Stimulated activated effector memory CD8-positive, alpha-beta T cell treated with anti-CD3 and anti-CD28 coated beads, Interleukin-12 subunit alpha, Interleukin-12 subunit beta, amount 100 ng/mL, for 72 hours (primary cell): Measurements from ENCODE around the gene RSKR.

ENCODE experiments used
- ATAC-seq: fragments of 150-1000 bp; cut with Tn5 transposase; 2 replicates; pipeline ENCODE4 v1.10.0; 2021
- DNase-seq, 2 donors: peaks; one replicate each; pipeline ENCODE4 v3.0.0; 2021 to 2022; ENCODE audit warnings: low spot score in 2 of 2
- H3K27ac Mint-ChIP-seq: one replicate; pipeline ENCODE4 v1.8.0; 2022; ENCODE audit warnings: mild to moderate bottlenecking, mixed read lengths
- H3K36me3 Mint-ChIP-seq: one replicate; pipeline ENCODE4 v1.8.0; 2022; ENCODE audit warnings: mild to moderate bottlenecking, mixed read lengths
- H3K4me1 Mint-ChIP-seq: one replicate; pipeline ENCODE4 v1.8.0; 2022; ENCODE audit warnings: mixed read lengths
- H3K4me3 Mint-ChIP-seq: one replicate; pipeline ENCODE4 v1.8.0; 2022; ENCODE audit warnings: mild to moderate bottlenecking, mixed read lengths
- H3K9me3 Mint-ChIP-seq: one replicate; pipeline ENCODE4 v1.8.0; 2022; ENCODE audit warnings: mixed read lengths

The RSKR gene

GRCh38 chr17:28643983-28644786 is 30.2 kb upstream of the RSKR start:
- peak overlapping the region; percentile 90 for H3K27ac Mint-ChIP-seq
- H3K4me3 Mint-ChIP-seq, result peak overlapping the region; percentile 90
- DNase-seq (peak in 1 of 2 donors; percentile 60), ATAC-seq (peak; percentile 3)
- peaks cover 75% of the 10 kb centered on the region for H3K36me3 Mint-ChIP-seq
- H3K9me3 Mint-ChIP-seq, result no peaks in the 10 kb centered on the region
- H3K4me1 Mint-ChIP-seq, result peaks cover 47% of the 10 kb centered on the region

GRCh38 chr17:28641579-28641978 is 27.6 kb upstream of the RSKR start:
- DNase-seq (no peak), ATAC-seq (no peak)
- peaks cover 79% of the 10 kb centered on the region for H3K36me3 Mint-ChIP-seq
- no peak overlapping the region for H3K4me3 Mint-ChIP-seq
- H3K9me3 Mint-ChIP-seq, result no peaks in the 10 kb centered on the region
- peaks cover 44% of the 10 kb centered on the region for H3K4me1 Mint-ChIP-seq
- H3K27ac Mint-ChIP-seq, result peak overlapping the region; percentile 23

GRCh38 chr17:28635506-28635905 is 21.5 kb upstream of the RSKR start:
- no peak for ATAC-seq
- Mint-ChIP-seq H3K36me3 (peaks cover 100% of the 10 kb centered on the region), H3K27ac (no peak overlapping the region), H3K4me3 (no peak overlapping the region), H3K4me1 (peaks cover 33% of the 10 kb centered on the region), H3K9me3 (no peaks in the 10 kb centered on the region)
- no peak for DNase-seq

DNA sequence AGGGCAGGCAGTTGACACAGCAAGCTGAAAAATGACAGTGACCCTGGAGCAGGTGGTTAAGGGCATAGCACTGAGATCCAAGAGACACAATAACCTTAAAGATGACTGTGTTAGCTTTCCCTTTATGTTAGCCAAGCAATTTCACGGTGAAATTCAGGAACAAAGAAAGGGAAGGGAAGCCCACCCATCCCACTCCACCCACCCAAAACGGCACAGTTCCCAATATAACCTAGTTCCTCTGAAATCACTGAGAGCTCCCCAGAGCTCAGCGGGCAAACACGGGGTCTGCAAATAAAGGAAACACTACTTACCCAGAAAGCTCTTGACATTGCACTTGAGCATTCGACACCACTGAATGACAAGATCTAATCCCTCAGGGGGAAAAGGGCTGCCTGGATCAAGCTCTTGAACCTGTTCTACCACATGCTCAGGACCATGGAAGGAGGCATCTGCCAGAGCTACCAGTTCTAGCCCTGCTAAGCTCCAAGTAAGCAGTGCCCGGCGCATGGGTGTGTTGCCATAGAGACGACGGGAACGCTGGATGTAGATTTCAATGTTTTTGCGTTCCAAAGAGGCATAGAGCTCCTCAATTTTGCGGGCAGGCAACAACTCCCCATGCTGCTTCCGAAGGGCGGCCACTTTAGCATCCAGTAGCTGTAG is 20.4 kb upstream of the RSKR start:
- peaks cover 100% of the 10 kb centered on the region for H3K36me3 Mint-ChIP-seq
- no peaks in the 10 kb centered on the region for H3K9me3 Mint-ChIP-seq
- H3K4me3 Mint-ChIP-seq, result no peak overlapping the region
- ATAC-seq (no peak), DNase-seq (no peak)
- H3K4me1 Mint-ChIP-seq, result peaks cover 25% of the 10 kb centered on the region
- H3K27ac Mint-ChIP-seq, result no peak overlapping the region

DNA sequence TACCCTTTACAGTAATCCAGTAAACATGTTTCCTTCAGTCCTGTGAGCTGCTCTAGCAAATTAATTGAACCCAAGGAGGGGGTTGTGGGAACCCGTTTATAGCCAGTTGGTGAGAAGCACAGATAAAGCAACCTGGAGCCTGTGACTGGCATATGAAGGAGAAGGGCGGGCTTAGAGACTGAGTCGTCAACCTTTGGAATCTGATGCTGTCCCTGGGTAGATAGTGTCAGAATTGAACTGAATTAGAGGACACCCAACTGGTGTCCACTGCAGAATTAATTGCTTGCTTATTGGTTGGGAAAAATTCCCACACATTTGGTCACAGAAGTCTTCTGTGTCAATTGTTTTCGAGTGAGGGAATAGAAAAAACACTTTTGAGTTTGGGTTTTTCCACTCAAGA is 12.8 kb upstream of the RSKR start:
- H3K9me3 Mint-ChIP-seq, result no peaks in the 10 kb centered on the region
- H3K36me3 Mint-ChIP-seq, result peaks cover 100% of the 10 kb centered on the region
- H3K4me3 Mint-ChIP-seq, result no peak overlapping the region
- peaks cover 12% of the 10 kb centered on the region for H3K4me1 Mint-ChIP-seq
- no peak overlapping the region for H3K27ac Mint-ChIP-seq
- no peak for DNase-seq
- no peak for ATAC-seq

DNA sequence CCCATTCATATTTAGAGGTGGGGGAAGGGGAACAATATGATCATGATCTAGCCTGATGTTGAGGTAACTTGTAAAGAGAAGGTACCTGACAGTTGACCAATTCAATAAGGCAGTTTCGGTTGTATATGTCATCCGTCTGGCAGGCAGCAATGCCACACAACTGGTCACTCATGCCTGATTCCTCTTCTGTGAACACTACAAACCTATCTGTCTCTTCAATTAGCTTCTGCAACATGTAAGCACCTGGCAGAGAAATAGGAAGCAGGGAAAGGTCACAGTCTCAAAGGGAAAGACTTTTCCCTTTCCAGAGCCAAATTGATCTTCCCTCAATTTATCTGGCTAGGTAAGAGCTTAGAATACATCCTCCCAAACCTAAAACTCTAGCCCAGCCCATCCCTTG is 10.2 kb upstream of the RSKR start:
- Mint-ChIP-seq H3K27ac (no peak overlapping the region), H3K36me3 (peaks cover 100% of the 10 kb centered on the region)
- ATAC-seq, result no peak

GRCh38 chr17:28623696-28624095 is 9.7 kb upstream of the RSKR start:
- Mint-ChIP-seq H3K9me3 (no peaks in the 10 kb centered on the region), H3K36me3 (peaks cover 100% of the 10 kb centered on the region), H3K27ac (no peak overlapping the region), H3K4me3 (no peak overlapping the region), H3K4me1 (peaks cover 12% of the 10 kb centered on the region)
- DNase-seq (no peak), ATAC-seq (no peak)

More for the DNA sequence above, 10.2 kb upstream of the RSKR start:
- Mint-ChIP-seq H3K9me3 (no peaks in the 10 kb centered on the region), H3K4me3 (no peak overlapping the region), H3K4me1 (peaks cover 12% of the 10 kb centered on the region)
- DNase-seq, result no peak

DNA sequence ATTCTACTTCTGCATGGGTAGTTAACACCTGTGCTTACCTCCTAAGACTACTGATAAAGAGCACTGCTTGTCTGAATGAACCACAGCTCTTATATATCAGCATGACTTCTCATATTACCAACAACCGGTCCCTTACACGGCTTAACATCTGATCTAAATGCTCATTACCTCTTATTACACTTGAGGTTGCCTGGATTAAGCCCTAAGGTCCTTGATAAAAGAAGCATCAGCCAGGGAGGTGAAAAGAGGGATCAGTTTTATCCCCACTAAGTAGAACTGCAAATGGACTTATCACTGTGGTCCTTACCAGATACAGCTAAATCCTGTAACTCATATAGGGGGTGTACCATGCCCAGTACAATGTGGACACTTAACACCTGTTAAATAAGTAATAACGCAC is 8.2 kb upstream of the RSKR start:
- H3K9me3 Mint-ChIP-seq, result no peaks in the 10 kb centered on the region
- no peak overlapping the region for H3K27ac Mint-ChIP-seq
- H3K4me1 Mint-ChIP-seq, result peaks cover 12% of the 10 kb centered on the region
- H3K36me3 Mint-ChIP-seq, result peaks cover 100% of the 10 kb centered on the region
- DNase-seq (no peak), ATAC-seq (no peak)
- H3K4me3 Mint-ChIP-seq, result no peak overlapping the region

DNA sequence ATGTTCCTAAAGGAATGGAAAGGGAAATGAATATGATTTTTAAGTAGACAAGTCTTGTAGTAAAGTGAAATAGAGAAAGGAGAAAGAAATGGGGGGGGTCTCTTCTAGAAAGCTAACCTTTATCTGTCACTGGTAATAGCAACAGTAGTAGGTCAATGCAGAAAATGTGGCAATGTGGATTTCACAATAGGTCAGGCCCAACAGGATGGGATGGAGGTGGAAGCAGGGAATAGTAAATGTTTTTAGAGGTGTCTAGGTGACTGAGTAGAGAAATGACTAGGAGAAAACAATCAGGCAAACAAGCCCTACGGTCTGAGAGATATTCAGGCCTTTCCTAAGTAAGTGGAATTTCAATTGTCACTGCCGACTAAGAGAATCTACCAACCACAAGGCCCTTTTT is 6.0 kb upstream of the RSKR start:
- no peaks in the 10 kb centered on the region for H3K9me3 Mint-ChIP-seq
- H3K27ac Mint-ChIP-seq, result no peak overlapping the region
- H3K36me3 Mint-ChIP-seq, result peaks cover 100% of the 10 kb centered on the region
- peaks cover 5% of the 10 kb centered on the region for H3K4me1 Mint-ChIP-seq
- no peak overlapping the region for H3K4me3 Mint-ChIP-seq
- DNase-seq, result no peak
- no peak for ATAC-seq

- Mint-ChIP-seq H3K4me3 (no peak overlapping the region), H3K36me3 (peaks cover 98% of the 10 kb centered on the region)
These were observed 4.5 kb upstream of the RSKR start for GRCh38 chr17:28618464-28618863.

DNA sequence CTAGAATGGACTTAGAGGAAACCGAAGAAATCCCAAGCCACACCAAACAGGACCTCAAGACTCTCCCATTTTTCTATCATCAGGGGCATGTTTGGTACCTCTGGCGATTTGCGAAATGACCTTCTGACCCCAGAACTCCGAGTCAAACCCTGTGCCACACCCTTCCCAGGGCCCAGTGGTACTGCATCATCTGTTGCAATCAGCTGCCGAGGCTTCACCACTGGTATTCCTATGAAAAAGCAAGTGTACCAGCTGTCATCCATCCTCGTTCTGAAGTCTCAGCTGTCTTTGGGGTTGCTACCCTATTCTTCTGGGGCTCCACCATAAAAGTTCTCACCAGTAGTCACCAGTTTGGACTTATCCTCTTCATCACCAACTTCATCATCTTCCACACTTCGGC is 2.3 kb upstream of the RSKR start:
- H3K4me3 Mint-ChIP-seq, result no peak overlapping the region
- peaks cover 97% of the 10 kb centered on the region for H3K36me3 Mint-ChIP-seq
- H3K4me1 Mint-ChIP-seq, result no peaks in the 10 kb centered on the region
- no peak for DNase-seq
- H3K9me3 Mint-ChIP-seq, result no peaks in the 10 kb centered on the region
- peak overlapping the region; percentile 52 for H3K27ac Mint-ChIP-seq
- no peak for ATAC-seq

More at GRCh38 chr17:28618464-28618863, 4.5 kb upstream of the RSKR start:
- ATAC-seq (no peak), DNase-seq (no peak)
- H3K27ac Mint-ChIP-seq, result no peak overlapping the region
- no peaks in the 10 kb centered on the region for H3K4me1 Mint-ChIP-seq
- no peaks in the 10 kb centered on the region for H3K9me3 Mint-ChIP-seq

DNA sequence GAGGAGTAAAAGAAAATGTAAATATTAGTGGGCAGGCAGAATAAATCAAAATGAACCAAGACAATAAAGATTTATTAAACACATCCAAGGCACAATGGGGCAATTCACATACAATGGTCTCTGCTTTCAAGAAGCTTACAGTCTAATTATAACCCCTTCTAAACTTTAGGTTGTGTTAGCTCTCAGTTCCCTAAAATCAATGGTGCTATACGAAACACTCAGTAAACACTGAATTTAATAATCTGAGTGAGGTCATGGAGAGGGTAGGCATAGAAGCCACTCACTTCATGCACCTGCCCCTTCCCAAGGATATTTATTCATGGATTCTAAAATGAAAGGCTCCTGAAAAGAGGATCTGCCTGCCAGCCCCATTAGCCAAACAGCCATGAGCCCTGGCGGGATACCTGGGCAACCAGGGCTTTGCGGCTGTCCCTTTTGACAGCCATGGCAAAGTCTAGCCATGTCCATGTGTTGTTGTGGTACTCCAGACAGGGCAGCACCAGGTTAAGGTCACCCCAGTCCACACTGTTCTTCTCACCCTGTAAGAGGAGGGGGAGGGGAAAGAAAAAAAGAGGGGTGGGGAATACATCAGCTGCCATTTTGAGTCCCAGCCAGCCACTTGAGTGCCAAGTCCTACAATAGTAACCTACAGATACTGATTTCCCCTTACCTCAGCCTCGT is 1.4 kb upstream of the RSKR start:
- Mint-ChIP-seq H3K4me3 (no peak overlapping the region), H3K9me3 (no peaks in the 10 kb centered on the region), H3K36me3 (peaks cover 96% of the 10 kb centered on the region), H3K27ac (peak overlapping the region; percentile 52), H3K4me1 (no peaks in the 10 kb centered on the region)
- no peak for ATAC-seq
- no peak for DNase-seq

DNA sequence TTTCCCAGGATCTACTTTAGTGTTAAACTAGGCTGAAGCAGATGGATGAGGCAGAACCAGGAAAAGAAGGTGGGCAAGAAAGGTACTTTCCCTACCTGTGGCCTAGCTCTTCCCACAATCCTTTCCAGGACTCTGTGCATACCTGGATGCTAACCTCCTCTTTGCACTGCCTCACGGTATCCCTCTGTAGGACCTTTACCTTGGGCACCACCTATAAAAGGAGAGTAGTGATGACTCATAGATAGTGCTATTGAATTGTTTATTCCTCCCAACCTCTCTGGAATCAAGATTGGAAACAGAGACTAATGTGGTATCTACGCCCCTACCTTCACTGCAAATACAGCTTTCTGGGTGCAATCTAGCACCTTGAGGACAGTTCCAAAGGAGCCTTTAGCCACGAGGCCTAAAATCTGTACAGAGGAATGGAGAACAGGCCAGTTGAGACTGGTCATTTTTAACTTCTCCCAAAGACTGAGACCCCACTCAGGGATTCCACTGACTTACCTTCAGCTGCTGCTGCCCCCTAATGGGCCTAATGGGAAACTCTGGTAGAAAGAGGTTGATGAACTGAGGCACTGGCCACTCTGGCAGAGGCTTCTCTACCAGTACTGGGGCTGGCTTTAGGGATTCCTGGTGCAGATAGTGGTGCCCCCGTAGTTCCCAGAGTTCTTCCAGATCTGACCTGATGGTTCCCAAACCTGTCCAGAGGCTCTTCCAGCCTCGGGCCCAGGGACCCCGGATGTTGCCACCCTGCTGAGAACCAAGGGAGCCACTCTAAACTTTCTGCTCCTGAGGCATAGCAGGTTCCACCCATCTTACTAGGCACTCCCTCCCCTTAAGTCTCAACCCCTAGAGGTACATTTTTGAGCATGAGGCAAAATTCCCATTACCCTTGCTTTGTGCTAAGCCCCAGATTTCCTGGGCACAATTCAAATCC is 781 bp downstream of the RSKR start:
- ATAC-seq (peak; percentile 63), DNase-seq (no peak)
- Mint-ChIP-seq H3K36me3 (peaks cover 96% of the 10 kb centered on the region), H3K27ac (peak overlapping the region; percentile 48), H3K4me1 (no peaks in the 10 kb centered on the region), H3K4me3 (no peak overlapping the region), H3K9me3 (no peaks in the 10 kb centered on the region)

DNA sequence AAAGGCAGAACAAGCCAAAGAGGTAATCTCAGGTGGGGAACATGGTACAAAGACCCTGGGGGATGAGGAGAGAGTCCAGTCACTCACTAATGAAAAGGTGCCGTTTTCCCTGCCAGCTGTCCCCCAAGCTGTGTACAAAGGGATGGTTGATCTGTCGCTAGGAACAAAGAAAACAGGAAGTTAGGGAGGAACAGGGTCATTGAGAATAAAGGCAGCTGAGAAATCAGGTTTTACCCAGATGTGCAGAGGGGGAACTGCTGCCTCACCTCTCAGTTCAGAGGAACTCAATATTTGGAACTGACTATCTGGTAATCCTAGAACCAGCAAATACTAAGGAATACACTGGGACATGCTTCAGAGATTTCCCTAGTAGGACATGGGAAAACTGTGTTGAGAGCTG is 1.5 kb downstream of the RSKR start:
- Mint-ChIP-seq H3K4me3 (no peak overlapping the region), H3K27ac (peak overlapping the region; percentile 48), H3K9me3 (no peaks in the 10 kb centered on the region), H3K4me1 (no peaks in the 10 kb centered on the region), H3K36me3 (peaks cover 96% of the 10 kb centered on the region)
- DNase-seq, result no peak
- no peak for ATAC-seq

DNA sequence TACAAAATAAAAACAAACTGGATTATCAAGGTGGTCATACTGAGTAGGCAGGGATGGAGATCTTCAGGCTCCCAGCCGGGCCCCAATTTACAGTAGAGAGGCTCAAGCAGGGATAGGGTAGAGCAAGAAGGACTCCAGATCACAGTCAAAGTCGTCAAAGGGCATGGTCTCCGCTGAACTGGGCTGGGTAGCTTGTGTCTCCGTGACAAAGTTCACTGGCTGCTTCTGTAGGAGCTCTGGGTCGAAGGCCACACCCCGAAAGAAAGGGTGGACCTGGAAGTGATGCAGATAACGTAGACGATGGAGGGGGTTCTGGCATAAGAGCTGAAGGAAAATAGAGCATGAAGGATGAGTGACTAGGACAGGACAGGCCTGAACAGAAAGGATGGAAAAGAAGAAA is 3.6 kb downstream of the RSKR start:
- H3K27ac Mint-ChIP-seq, result peak overlapping the region; percentile 48
- H3K36me3 Mint-ChIP-seq, result peaks cover 85% of the 10 kb centered on the region
- no peak overlapping the region for H3K4me3 Mint-ChIP-seq

More for the DNA sequence above, 3.6 kb downstream of the RSKR start:
- ATAC-seq (no peak), DNase-seq (no peak)
- Mint-ChIP-seq H3K9me3 (no peaks in the 10 kb centered on the region), H3K4me1 (no peaks in the 10 kb centered on the region)
